Liver (tissue), 9 donors: ENCODE results near the gene MT2A. TPM values are rescaled to one million over a fixed set of nuclear protein-coding genes. Genes with fewer than 3 reads are reported as not detected.

ENCODE experiments used
- DNase-seq: peaks from one replicate; pipeline ENCODE4 v3.0.0-alpha.2; 2017; ENCODE audit warnings: low spot score
- H3K27ac ChIP-seq, 2 donors: one replicate each; pipeline ENCODE4 v1.7.0; 2013; ENCODE audit warnings: inconsistent platforms in 2 of 2, low read length in 2 of 2, control low read depth in 1 of 2, low read depth in 1 of 2, mild to moderate bottlenecking in 1 of 2
- H3K27me3 ChIP-seq, 4 donors: one replicate each; pipeline versions ENCODE4 v1.6.1 to v1.7.0; 2013; ENCODE audit warnings: low read length in 3 of 4, inconsistent platforms in 1 of 4, mild to moderate bottlenecking in 1 of 4, moderate library complexity in 1 of 4; ENCODE audit not compliant: control insufficient read depth in 4 of 4, insufficient read depth in 4 of 4
- H3K36me3 ChIP-seq, 4 donors: one replicate each; pipeline versions ENCODE4 v1.6.1 to v1.7.0; 2013; ENCODE audit warnings: low read length in 3 of 4, mild to moderate bottlenecking in 3 of 4, low read depth in 1 of 4, moderate library complexity in 1 of 4; ENCODE audit not compliant: control insufficient read depth in 4 of 4, insufficient read depth in 3 of 4
- H3K4me1 ChIP-seq, 4 donors: one replicate each; pipeline versions ENCODE4 v1.6.1 to v1.7.0; 2013; ENCODE audit warnings: low read length in 3 of 4, mild to moderate bottlenecking in 3 of 4, moderate library complexity in 1 of 4; ENCODE audit not compliant: control insufficient read depth in 4 of 4, insufficient read depth in 4 of 4
- H3K4me3 ChIP-seq, 3 donors: one replicate each; pipeline versions ENCODE4 v1.6.1 to v1.7.0; 2013; ENCODE audit warnings: low read length in 3 of 3, control low read depth in 1 of 3, low read depth in 1 of 3, mild to moderate bottlenecking in 1 of 3
- H3K9ac ChIP-seq, 2 donors: one replicate each; pipeline ENCODE4 v1.7.0; 2013; ENCODE audit warnings: low read length in 2 of 2, mild to moderate bottlenecking in 2 of 2, moderate library complexity in 2 of 2, control low read depth in 1 of 2, low read depth in 1 of 2
- H3K9me3 ChIP-seq, 4 donors: one replicate each; pipeline versions ENCODE4 v1.6.1 to v1.7.0; 2013; ENCODE audit warnings: low read length in 3 of 4; ENCODE audit not compliant: control insufficient read depth in 4 of 4
- EGR1 ChIP-seq, 2 donors: IDR thresholded peaks; 2 replicates each; pipeline ENCODE4 v1.6.1; 2016 to 2018; ENCODE audit warnings: antibody characterized with exemption in 2 of 2, low read depth in 2 of 2
- FOXA1 ChIP-seq: IDR thresholded peaks from 2 replicates; pipeline ENCODE4 v1.6.1; 2016; ENCODE audit warnings: antibody characterized with exemption
- FOXA2 ChIP-seq: IDR thresholded peaks from 2 replicates; pipeline ENCODE4 v1.6.1; 2016; ENCODE audit warnings: antibody characterized with exemption
- GABPA ChIP-seq, 2 donors: IDR thresholded peaks in 1 of 2; conservative IDR thresholded peaks in 1 of 2; 2 replicates each; pipeline ENCODE4 v1.6.1; 2016; ENCODE audit warnings: antibody characterized with exemption in 2 of 2, mild to moderate bottlenecking in 1 of 2, moderate library complexity in 1 of 2
- HNF4A ChIP-seq, 2 donors: conservative IDR thresholded peaks; 2 replicates each; pipeline ENCODE4 v1.6.1; 2016; ENCODE audit warnings: antibody characterized with exemption in 2 of 2, mild to moderate bottlenecking in 2 of 2
- HNF4G ChIP-seq: IDR thresholded peaks from 2 replicates; pipeline ENCODE4 v1.6.1; 2016; ENCODE audit warnings: antibody characterized with exemption
- JUND ChIP-seq, 2 donors: IDR thresholded peaks; 2 replicates each; pipeline ENCODE4 v1.6.1; 2016; ENCODE audit warnings: antibody characterized with exemption in 2 of 2
- NR2F2 ChIP-seq: IDR thresholded peaks from 2 replicates; pipeline ENCODE4 v1.6.1; 2016; ENCODE audit warnings: antibody characterized with exemption
- RAD21 ChIP-seq, 2 donors: IDR thresholded peaks; 2 replicates each; pipeline ENCODE4 v1.6.1; 2016; ENCODE audit warnings: antibody characterized with exemption in 2 of 2, mild to moderate bottlenecking in 2 of 2
- RXRA ChIP-seq, 2 donors: IDR thresholded peaks; 2 replicates each; pipeline ENCODE4 v1.6.1; 2017 to 2018; ENCODE audit warnings: antibody characterized with exemption in 2 of 2, mild to moderate bottlenecking in 1 of 2
- SP1 ChIP-seq: IDR thresholded peaks from 2 replicates; pipeline ENCODE4 v1.6.1; 2018; ENCODE audit warnings: antibody characterized with exemption, mild to moderate bottlenecking
- TAF1 ChIP-seq: conservative IDR thresholded peaks from 2 replicates; pipeline ENCODE4 v1.6.1; 2016; ENCODE audit warnings: antibody characterized with exemption, mild to moderate bottlenecking
- YY1 ChIP-seq: IDR thresholded peaks from 2 replicates; pipeline ENCODE4 v1.6.1; 2016; ENCODE audit warnings: antibody characterized with exemption, mild to moderate bottlenecking
- WGBS: extraction: QIAGEN DNeasy Blood & Tissue Kit; methylation state at CpG from one replicate; pipeline ENCODE4 v1.1.7; 2013; 5-methylcytosine and 5-hydroxymethylcytosine counted together
- polyA plus RNA-seq, 2 donors: library from polyadenylated mRNA; stranded (reverse) in 1 of 2; unstranded in 1 of 2; fragments of 200-250 nt in 1 of 2; fragments of >200 nt in 1 of 2; fragmentation: Nextera tagmentation in 1 of 2; extraction: Ambion mirVana in 1 of 2; gene quantifications; one replicate each; pipeline versions ENCODE4 v1.2.1 to v1.2.3, GENCODE V29; 2013 to 2015
- total RNA-seq, 2 donors: library from RNA; depleted of rRNA; stranded (reverse); fragments of >200 nt; gene quantifications; one replicate each; pipeline ENCODE4 v1.2.3, GENCODE V29; 2014
- TF ChIP-seq, protein P1 (sequence below): IDR thresholded peaks from 2 replicates; pipeline ENCODE4 v1.6.1; 2016; ENCODE audit warnings: antibody characterized with exemption
- TF ChIP-seq, protein P2 (sequence below): IDR thresholded peaks from 2 replicates; pipeline ENCODE4 v1.6.1; 2016; ENCODE audit warnings: antibody characterized with exemption
- TF ChIP-seq, protein P3 (sequence below): fragments of 150-350 bp; IDR thresholded peaks from 2 replicates; pipeline ENCODE4 v1.5.1; 2017; ENCODE audit warnings: improper control_type of control experiment, low read depth, low read length; ENCODE audit not compliant: missing input control
- TF ChIP-seq, protein P4 (sequence below): IDR thresholded peaks from 2 replicates; pipeline ENCODE4 v1.6.1; 2016; ENCODE audit warnings: antibody characterized with exemption
- TF ChIP-seq, protein P5 (sequence below): IDR thresholded peaks from 2 replicates; pipeline ENCODE4 v1.6.1; 2016; ENCODE audit warnings: antibody characterized with exemption, mild to moderate bottlenecking
- donor health status: healthy.
- donor health status: healthy.
- donor health status: healthy.
- donor health status: healthy.
- donor health status: healthy.

MT2A gene
- total RNA-seq (100 to 1,000 TPM in 1 of 2 donors, 10 to 100 TPM in 1; 45.8 to 387 TPM), polyA plus RNA-seq (1,000 to 10,000 TPM; 4,079 to 5,206 TPM)

DNA sequence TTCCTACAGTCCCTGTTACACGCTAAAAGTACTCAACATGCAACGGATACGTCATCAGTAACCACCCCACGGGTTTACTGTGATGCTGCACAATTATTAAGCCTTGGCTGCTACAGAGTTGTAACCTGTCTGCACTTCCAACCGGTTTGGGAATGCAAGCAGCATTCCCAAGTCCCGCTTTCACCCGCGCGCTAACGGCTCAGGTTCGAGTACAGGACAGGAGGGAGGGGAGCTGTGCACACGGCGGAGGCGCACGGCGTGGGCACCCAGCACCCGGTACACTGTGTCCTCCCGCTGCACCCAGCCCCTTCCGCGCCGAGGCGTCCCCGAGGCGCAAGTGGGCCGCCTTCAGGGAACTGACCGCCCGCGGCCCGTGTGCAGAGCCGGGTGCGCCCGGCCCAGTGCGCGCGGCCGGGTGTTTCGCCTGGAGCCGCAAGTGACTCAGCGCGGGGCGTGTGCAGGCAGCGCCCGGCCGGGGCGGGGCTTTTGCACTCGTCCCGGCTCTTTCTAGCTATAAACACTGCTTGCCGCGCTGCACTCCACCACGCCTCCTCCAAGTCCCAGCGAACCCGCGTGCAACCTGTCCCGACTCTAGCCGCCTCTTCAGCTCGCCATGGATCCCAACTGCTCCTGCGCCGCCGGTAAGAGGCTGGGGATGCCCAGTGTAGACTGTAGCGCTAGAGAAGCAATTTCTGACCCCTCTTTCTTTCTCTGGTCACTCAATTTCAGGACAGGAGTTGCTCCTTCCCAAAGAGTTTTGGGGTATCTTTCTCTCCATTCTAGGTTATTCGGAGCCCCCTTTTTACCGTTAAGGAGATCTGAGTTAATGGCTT is at the start of gene MT2A:
Gene MT2A (plus strand): TSS at position 542 of the 833 bp plus-strand sequence. CDS start 72 bp downstream, at position 614.
- no peaks in the 10 kb centered on the region for H3K9me3 ChIP-seq
- DNase-seq: peak; percentile 94
- peak within 1 kb of the TSS; percentile 79 to 98 for H3K9ac ChIP-seq
- WGBS: 2% methylated on average over 62 of the region's 62 CpGs
- H3K27me3 ChIP-seq: no peaks in the 10 kb centered on the region
- H3K27ac ChIP-seq: peak within 1 kb of the TSS; percentile 98 to 99
- no peaks in the 10 kb centered on the region for H3K36me3 ChIP-seq
- peaks cover 6 to 37% (median 13%) of the 10 kb centered on the region in 4 donors for H3K4me1 ChIP-seq
- peak; percentile 41 for TF ChIP-seq FOXA1
- peak; percentile 30 to 31 for TF ChIP-seq RAD21 (IDR thresholded peaks at IDR 0.05)
- peak in 1 of 2 donors; percentile 29 for TF ChIP-seq GABPA (IDR thresholded peaks at IDR 0.05 in 1 of 2, conservative IDR thresholded peaks at IDR 0.05 in 1 of 2)
- TF ChIP-seq SP1: peak; percentile 91
- TF ChIP-seq, protein P1, sequence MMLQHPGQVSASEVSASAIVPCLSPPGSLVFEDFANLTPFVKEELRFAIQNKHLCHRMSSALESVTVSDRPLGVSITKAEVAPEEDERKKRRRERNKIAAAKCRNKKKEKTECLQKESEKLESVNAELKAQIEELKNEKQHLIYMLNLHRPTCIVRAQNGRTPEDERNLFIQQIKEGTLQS: no peak
- peak in 1 of 2 donors; percentile 80 for TF ChIP-seq JUND (IDR thresholded peaks at IDR 0.05)
- TF ChIP-seq NR2F2: no peak
- TF ChIP-seq, protein P2, sequence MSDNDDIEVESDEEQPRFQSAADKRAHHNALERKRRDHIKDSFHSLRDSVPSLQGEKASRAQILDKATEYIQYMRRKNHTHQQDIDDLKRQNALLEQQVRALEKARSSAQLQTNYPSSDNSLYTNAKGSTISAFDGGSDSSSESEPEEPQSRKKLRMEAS: no peak
- TF ChIP-seq, protein P3, sequence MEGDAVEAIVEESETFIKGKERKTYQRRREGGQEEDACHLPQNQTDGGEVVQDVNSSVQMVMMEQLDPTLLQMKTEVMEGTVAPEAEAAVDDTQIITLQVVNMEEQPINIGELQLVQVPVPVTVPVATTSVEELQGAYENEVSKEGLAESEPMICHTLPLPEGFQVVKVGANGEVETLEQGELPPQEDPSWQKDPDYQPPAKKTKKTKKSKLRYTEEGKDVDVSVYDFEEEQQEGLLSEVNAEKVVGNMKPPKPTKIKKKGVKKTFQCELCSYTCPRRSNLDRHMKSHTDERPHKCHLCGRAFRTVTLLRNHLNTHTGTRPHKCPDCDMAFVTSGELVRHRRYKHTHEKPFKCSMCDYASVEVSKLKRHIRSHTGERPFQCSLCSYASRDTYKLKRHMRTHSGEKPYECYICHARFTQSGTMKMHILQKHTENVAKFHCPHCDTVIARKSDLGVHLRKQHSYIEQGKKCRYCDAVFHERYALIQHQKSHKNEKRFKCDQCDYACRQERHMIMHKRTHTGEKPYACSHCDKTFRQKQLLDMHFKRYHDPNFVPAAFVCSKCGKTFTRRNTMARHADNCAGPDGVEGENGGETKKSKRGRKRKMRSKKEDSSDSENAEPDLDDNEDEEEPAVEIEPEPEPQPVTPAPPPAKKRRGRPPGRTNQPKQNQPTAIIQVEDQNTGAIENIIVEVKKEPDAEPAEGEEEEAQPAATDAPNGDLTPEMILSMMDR: no peak
- TF ChIP-seq RXRA (IDR thresholded peaks at IDR 0.05): peak; percentile 57 to 85
- TF ChIP-seq, protein P4, sequence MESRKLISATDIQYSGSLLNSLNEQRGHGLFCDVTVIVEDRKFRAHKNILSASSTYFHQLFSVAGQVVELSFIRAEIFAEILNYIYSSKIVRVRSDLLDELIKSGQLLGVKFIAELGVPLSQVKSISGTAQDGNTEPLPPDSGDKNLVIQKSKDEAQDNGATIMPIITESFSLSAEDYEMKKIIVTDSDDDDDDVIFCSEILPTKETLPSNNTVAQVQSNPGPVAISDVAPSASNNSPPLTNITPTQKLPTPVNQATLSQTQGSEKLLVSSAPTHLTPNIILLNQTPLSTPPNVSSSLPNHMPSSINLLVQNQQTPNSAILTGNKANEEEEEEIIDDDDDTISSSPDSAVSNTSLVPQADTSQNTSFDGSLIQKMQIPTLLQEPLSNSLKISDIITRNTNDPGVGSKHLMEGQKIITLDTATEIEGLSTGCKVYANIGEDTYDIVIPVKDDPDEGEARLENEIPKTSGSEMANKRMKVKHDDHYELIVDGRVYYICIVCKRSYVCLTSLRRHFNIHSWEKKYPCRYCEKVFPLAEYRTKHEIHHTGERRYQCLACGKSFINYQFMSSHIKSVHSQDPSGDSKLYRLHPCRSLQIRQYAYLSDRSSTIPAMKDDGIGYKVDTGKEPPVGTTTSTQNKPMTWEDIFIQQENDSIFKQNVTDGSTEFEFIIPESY: no peak
- TF ChIP-seq YY1: peak; percentile 75
- no peak for TF ChIP-seq HNF4G
- TF ChIP-seq, protein P5, sequence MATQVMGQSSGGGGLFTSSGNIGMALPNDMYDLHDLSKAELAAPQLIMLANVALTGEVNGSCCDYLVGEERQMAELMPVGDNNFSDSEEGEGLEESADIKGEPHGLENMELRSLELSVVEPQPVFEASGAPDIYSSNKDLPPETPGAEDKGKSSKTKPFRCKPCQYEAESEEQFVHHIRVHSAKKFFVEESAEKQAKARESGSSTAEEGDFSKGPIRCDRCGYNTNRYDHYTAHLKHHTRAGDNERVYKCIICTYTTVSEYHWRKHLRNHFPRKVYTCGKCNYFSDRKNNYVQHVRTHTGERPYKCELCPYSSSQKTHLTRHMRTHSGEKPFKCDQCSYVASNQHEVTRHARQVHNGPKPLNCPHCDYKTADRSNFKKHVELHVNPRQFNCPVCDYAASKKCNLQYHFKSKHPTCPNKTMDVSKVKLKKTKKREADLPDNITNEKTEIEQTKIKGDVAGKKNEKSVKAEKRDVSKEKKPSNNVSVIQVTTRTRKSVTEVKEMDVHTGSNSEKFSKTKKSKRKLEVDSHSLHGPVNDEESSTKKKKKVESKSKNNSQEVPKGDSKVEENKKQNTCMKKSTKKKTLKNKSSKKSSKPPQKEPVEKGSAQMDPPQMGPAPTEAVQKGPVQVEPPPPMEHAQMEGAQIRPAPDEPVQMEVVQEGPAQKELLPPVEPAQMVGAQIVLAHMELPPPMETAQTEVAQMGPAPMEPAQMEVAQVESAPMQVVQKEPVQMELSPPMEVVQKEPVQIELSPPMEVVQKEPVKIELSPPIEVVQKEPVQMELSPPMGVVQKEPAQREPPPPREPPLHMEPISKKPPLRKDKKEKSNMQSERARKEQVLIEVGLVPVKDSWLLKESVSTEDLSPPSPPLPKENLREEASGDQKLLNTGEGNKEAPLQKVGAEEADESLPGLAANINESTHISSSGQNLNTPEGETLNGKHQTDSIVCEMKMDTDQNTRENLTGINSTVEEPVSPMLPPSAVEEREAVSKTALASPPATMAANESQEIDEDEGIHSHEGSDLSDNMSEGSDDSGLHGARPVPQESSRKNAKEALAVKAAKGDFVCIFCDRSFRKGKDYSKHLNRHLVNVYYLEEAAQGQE: peak; percentile 90
- TF ChIP-seq EGR1 (IDR thresholded peaks at IDR 0.05; ENCODE audit: low read depth in 2 of 2): peak in 1 of 2 donors; percentile 62
- TF ChIP-seq FOXA2: peak; percentile 22
- TF ChIP-seq TAF1: peak; percentile 90
- peak; percentile 12 to 37 for TF ChIP-seq HNF4A (conservative IDR thresholded peaks at IDR 0.05)
- H3K4me3 ChIP-seq: peak within 1 kb of the TSS; percentile 68 to 90 (median 88)
